ENCODE measurements around the gene STKLD1. TPM values are rescaled to one million over a fixed set of nuclear protein-coding genes. Genes with fewer than 3 reads are reported as not detected.

STKLD1 gene
- total and polyA plus RNA-seq, 9 of the 15 experiments (the other 6 are each of a cell fraction or from before 2014, with no cell fraction given) = 0.10 to 0.65 (median 0.33) TPM; not detected in 2

- peak; percentile 69 for TF ChIP-seq ZNF263 (CRISPR knock-in tag; IDR thresholded peaks at IDR 0.05; ENCODE audit: borderline replicate concordance)
Measured at GRCh38 chr9:133359399-133360175, 16.6 kb upstream of the STKLD1 start (continued).

GRCh38 chr9:133360400-133361393, 15.5 kb upstream of the STKLD1 start:
- Histone ChIP-seq H3K36me3 (ENCODE audit: control insufficient read depth, insufficient read depth, low read length) (peaks cover 82% of the 10 kb centered on the region), H3K4me2 (ENCODE audit: insufficient read depth, low read length) (no peak overlapping the region), H3K9ac (ENCODE audit: insufficient read depth in 1 of 2, low read depth in 2 of 2, low read length in 2 of 2) (peak overlapping the region in 1 of 2 experiments; percentile 70; a peak in 1 of 4 replicates), H3K27me3 (ENCODE audit: control insufficient read depth in 2 of 2, insufficient read depth in 2 of 2, low read length in 2 of 2) (no peaks in the 10 kb centered on the region), H2AFZ (ENCODE audit: low read depth, low read length) (no peak overlapping the region), H3K9me3 (replicated peaks; ENCODE audit: control insufficient read depth, insufficient read depth, low read depth, low read length) (no peaks in the 10 kb centered on the region), H3K4me1 (replicated peaks in 1 of 2; ENCODE audit: control insufficient read depth in 2 of 2, insufficient read depth in 2 of 2, low read length in 2 of 2) (peaks cover 13 to 42% of the 10 kb centered on the region in 2 experiments; a peak in 4 of 5 replicates), H4K20me1 (replicated peaks; ENCODE audit: control insufficient read depth, insufficient read depth, low read length) (peaks cover 35% of the 10 kb centered on the region), H3K27ac (ENCODE audit: extremely low read depth, low read depth, low read length) (no peak overlapping the region), H3K9me1 (ENCODE audit: control insufficient read depth, insufficient read depth, low read length) (no peaks in the 10 kb centered on the region), H3K4me3 (no peak overlapping the region), H3K79me2 (ENCODE audit: control insufficient read depth, insufficient read depth, low read length) (peaks cover 26% of the 10 kb centered on the region)
- peak; percentile 1; the same call in 1 of the 3 replicates for ATAC-seq
- ChIA-PET CTCF (ENCODE audit: low intra/inter-chr PET ratio) (no interaction called here), POLR2A (interaction anchor here (0.7 to 7.4 kb wide), 6 partner anchors 10 to 461 kb away, joined by 3 to 109 read pairs (median 6); partner anchors contain the start of gene CACFD1)
- 86% methylated on average over 18 of the region's 21 CpGs for WGBS (ENCODE audit: insufficient coverage, low coverage, missing lambda C conversion rate)
- in situ Hi-C loops (cut with MboI) (no loop called here), intact Hi-C loops (cut with micrococcal nuclease) (no loop called here)
- BruUV-seq (replicated peaks) = no TSS peak
- peak; percentile 64 for FAIRE-seq
- no peak for DNase-seq (ENCODE audit: extremely low read depth in 1 of 4, low spot score in 3 of 4)
- TF ChIP-seq ZBTB33 (CRISPR knock-in tag; IDR thresholded peaks at IDR 0.05) (0 out of 2 replicates have a peak, but pooled peaks have one; percentile 39), POLR2G (IDR thresholded peaks at IDR 0.05; ENCODE audit: low read depth, low read length) (0 out of 2 replicates have a peak, but pooled peaks have one; percentile 7), POLR2AphosphoS2 (IDR thresholded peaks at IDR 0.05; ENCODE audit: low read length) (peak; percentile 36; the same call in 1 of the 2 replicates), POLR2H (tag; IDR thresholded peaks at IDR 0.05; ENCODE audit: low read depth) (no peak), EGR1 (conservative IDR thresholded peaks at IDR 0.05) (peak; percentile 30; the same call in 1 of the 2 replicates), ZNF316 (IDR thresholded peaks at IDR 0.05) (no peak), BCLAF1 (IDR thresholded peaks at IDR 0.05; ENCODE audit: borderline replicate concordance in 1 of 2, control insufficient read depth in 1 of 2, low read depth in 2 of 2, low read length in 1 of 2) (0 out of 4 replicates have a peak, but pooled peaks of 1 of the 2 experiments have one; percentile 31), POLR2B (IDR thresholded peaks at IDR 0.05; ENCODE audit: low read depth, partially characterized antibody) (peak; percentile 30), ZNF431 (CRISPR knock-in tag; IDR thresholded peaks at IDR 0.05) (no peak), SUPT5H (IDR thresholded peaks at IDR 0.05) (peak; percentile 61), CCNT2 (IDR thresholded peaks at IDR 0.05; ENCODE audit: borderline replicate concordance, extremely low read depth, insufficient read length, low read depth, low read length) (peak; percentile 30)

Measured in K562 (cell line).